Mammary epithelial cell (primary cell): ENCODE data around the gene TMTC4.

Experiments used
- EZH2 ChIP-seq: IDR thresholded peaks from 2 replicates; pipeline ENCODE4 v1.6.1; 2012; ENCODE audit warnings: low read length, inconsistent platforms, borderline replicate concordance
- TF ChIP-seq, protein P1 (sequence below), 2 donors: IDR thresholded peaks in 1 of 2; conservative IDR thresholded peaks in 1 of 2; 2 replicates each; pipeline ENCODE4 v1.5.1; 2011 to 2012; ENCODE audit warnings: inconsistent platforms in 2 of 2, low read length in 2 of 2, mild to moderate bottlenecking in 2 of 2, control low read depth in 1 of 2, low read depth in 1 of 2; ENCODE audit not compliant: insufficient read depth in 1 of 2; ENCODE audit errors: extremely low read depth in 1 of 2

DNA sequence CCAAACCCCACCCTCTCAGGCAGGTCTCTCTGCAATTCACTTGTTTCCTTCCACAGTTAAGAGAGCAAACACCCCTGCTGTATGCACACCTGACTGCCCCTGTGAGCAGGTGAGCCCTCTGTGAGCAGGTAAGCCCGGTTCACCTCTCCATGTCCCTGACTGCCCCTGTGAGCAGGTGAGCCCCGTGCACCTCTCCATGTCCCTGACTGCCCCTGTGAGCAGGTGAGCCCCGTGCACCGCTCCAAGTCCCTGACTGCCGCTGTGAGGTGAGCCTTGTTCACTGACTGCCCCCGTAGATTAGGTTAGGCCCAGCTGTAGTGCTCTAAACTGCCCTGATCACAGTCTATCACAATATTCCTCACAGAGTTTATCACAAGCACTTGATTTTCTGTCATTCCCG lies 29.2 kb downstream of the TMTC4 start:
- TF ChIP-seq, protein P1, sequence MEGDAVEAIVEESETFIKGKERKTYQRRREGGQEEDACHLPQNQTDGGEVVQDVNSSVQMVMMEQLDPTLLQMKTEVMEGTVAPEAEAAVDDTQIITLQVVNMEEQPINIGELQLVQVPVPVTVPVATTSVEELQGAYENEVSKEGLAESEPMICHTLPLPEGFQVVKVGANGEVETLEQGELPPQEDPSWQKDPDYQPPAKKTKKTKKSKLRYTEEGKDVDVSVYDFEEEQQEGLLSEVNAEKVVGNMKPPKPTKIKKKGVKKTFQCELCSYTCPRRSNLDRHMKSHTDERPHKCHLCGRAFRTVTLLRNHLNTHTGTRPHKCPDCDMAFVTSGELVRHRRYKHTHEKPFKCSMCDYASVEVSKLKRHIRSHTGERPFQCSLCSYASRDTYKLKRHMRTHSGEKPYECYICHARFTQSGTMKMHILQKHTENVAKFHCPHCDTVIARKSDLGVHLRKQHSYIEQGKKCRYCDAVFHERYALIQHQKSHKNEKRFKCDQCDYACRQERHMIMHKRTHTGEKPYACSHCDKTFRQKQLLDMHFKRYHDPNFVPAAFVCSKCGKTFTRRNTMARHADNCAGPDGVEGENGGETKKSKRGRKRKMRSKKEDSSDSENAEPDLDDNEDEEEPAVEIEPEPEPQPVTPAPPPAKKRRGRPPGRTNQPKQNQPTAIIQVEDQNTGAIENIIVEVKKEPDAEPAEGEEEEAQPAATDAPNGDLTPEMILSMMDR (conservative IDR thresholded peaks at IDR 0.05 in 1 of 2, IDR thresholded peaks at IDR 0.05 in 1 of 2; ENCODE audit: extremely low read depth in 1 of 2, insufficient read depth in 1 of 2, low read depth in 1 of 2, low read length in 2 of 2) = no peak
- TF ChIP-seq EZH2 = no peak
